NCI-H2081 treated with DMSO at 0.1 percent for 48 hours (cell line): ENCODE data around the gene COX17.
"Not testable (repeated sequence)": the region's sequence is repeated elsewhere in the genome, so short reads cannot be mapped to it uniquely, and the experiment has no call there.

Experiments
- DNase-seq: peaks from one replicate; lab custom pipeline; 2025; lab: John Stamatoyannopoulos, UW

Gene COX17, protein sequence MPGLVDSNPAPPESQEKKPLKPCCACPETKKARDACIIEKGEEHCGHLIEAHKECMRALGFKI

DNA sequence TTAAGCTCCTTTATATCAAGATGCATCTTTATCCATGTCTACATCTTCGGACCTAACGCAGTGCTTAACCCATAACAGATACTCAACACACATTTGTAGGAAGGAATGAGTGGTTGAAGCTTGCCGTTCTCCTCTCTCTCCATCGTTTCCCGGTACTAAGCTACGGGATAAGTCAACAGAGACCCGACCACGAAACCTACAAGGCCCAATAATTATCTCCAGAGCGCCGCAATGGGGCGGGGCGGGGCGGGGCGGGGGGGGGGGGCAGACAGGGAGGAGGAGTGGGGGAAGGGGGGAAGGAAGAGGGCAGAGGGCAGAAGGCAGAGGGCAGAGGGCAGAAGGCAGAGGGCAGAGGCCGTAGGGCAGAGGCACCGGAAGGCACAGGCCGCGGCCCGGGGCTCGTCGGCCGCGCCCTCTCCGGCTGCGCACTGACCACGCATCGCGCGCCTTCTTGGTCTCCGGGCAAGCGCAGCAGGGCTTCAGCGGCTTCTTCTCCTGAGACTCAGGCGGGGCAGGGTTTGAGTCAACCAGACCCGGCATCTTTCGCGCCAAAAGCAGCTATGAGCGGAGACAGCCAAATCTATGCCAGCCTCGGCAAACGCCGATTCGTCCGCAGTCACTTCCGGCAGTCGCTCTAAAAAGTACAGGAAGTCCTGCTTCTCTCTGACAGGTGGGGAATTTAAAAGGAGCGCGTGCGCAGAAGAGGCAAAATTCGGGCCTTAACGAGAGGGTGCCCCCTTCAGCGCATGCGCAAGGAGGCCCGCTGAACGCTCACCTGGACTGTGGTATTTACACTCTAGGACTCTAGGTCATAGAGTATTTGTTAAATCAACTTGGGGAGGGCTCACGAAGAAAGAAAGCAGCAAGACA, at the start of gene COX17:
Gene COX17 (minus strand): TSS at position 636 of the 870 bp plus-strand sequence. CDS start 96 bp downstream, at position 540.
- peak; percentile 92 for DNase-seq

DNA sequence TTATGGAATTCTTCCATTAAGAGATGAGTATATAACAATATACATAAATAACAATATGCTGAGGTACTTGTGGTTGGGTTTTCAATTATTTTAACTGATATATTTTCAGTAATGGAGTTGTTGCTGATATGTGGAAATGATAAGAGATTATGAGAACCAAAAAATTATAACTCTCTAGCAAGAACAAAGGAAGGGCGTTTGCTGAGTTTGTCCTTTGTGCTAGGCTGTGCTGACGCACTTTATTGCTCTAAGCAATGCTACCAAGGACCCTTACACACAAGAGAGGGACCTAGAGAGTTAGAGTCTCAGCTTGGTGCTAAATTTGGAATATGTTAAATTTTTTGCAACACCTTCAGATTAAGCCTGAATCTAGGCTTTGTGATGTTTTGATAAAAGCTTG, 49.7 kb upstream of the COX17 start:
- no peak for DNase-seq

DNA sequence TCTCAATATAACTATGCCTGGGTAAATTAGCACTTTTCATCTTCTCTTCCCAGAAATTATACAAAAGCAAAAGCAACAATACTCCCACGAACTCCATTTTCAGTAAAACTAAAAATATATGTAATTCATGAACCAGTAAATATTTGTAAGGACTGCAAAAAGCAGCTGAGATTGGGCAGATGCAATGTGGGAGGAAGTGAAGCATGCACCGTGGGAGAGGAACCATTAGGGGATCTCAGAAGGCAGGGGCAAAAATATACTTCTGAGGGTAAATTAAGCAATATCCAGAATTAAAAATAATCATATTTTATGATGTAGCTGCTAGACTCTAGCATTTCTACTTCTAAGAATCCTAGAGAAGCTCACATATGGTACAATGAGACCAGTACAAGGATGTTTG, 45.8 kb upstream of the COX17 start:
- no peak for DNase-seq

DNA sequence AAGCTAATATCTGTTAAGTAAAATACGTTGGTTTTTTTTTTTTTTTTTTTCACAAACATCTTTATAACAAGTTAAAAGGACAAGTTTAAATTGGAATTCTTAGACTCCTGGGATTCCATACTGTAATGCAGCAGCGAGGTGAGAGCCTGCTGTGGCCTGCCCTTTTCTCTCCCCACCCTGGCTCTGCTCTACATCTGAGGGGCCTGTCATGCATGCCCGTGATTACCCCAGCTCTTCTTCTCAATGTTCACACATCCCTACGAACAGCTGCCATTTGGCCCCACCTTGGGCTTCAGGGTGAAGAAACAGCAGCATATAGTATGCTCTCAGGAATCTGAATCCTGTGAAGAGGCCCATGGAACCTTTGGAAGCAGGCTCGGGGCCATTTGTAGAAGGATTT, 40.3 kb upstream of the COX17 start:
- no peak for DNase-seq

DNA sequence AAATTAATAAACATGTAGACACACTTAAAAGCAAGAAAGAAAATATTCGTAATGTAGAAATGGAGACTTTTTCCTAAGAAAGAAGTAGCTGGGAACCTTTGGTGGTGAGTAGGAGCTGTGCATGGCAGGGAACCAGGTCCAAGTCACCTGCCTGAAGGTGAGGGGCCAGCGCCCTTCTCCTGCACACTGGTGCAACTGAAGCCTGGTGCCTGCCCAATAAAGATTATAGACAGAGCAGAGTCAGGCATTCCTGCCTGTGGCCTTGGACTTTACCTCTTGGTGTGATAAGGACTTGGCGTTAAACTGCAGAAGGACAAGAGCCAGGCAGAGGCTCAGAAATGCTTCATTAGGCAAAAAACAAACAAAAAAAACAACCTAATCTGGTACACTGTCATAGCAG, 39.8 kb upstream of the COX17 start:
- DNase-seq: no peak

DNA sequence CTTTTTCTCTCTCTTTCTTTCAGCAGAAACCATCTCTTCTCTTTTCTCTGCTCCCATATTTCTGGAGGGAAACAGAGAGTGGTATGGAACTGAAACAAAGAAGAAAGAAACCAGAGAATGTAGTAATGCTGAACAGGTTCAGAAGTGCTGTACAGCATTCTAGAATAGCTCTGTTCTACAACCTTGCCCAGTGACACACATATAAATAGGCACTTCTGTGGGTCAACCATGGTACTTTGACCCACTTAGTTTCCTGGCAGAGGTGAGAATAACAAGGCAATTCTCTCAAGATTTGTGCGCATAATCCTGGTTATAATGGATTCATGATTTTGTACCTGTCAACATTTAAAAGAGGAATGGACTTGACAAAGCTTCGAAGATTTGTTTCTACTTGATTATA, 37.9 kb upstream of the COX17 start:
- DNase-seq: no peak

DNA sequence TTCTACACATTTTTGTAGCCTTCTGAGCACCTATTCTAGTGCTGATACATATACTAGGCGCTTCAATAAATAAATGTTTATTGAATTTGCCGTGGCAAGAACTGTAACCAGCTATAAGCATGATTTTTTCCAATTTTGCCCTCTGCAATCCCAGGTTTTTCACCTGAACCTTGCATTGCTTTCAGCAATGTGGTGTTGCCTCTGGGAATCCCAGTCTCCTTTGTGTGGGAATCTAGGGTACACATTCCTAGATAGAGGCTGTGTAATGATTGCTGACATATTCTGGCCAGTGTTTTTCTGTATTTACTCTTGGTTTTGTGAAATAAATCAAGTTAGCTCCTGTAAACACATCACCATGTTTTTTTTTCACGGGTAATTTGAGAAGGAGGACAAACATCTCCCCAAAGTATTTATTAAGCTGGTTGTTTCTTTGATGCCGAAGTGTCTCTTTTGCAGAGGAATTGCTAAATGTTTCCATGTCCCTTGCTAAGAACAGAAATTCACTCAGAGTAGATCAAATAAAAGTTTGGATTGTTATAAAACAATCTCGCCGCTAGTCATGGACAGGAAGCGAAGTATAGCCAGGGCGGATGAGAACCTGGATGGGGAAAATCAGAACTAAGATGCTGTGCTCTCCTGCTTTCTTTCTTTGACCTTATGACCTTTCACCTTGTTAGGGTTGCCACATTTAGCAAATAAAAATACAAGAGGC, 26.8 kb upstream of the COX17 start:
- DNase-seq: no peak

DNA sequence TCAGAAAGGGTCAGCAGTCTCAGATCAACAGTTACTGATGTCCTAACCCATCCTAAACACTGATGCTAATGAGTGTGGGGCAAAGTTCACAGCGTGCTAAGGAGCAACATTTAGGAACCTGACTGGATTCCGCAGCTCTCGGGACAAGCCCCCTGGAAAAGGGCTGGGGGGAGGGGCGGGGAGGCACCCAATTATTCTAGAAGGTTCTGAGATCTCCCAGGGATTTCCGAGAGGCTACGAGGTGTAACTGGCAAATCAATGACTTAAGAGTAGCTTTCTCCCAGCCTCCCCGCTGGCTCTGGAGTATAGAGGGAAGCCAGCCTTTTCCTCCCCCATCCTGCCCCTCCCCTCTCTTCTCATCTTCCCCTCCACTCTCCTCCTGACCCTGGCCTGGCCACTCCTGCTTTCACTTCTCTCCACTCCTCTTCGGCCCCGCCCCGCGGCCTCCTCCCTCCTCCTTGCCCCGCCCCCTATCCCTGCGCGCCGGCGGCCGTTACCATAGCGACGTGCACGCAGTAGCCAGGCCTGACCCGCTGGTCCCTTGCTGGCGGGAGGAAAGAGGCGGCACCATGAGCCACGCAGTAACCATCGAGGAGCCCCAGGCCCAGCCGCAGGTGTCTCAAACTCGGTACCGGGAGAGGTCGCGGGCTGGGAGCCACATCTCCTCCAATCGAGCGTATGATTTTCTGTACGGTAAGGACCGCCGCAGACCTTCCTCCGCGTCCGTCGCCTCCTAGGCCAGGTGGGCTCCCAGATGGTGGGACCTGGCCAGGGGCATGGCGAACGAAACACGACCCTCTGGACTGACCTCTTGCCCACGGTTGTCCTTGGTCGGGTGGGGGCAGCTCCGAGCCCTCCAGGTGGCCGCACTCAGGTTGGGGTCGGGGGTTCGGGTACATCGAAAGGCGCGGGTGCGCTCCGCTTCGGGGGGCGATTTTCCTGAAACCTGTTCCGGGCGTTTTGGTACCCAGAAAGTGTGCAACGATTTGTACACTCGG, 25.6 kb upstream of the COX17 start, which contains the start of gene CFAP91:
Gene CFAP91 (plus strand): TSS at position 493 of the 998 bp plus-strand sequence. CDS start 77 bp downstream, at position 570.
- no peak for DNase-seq

DNA sequence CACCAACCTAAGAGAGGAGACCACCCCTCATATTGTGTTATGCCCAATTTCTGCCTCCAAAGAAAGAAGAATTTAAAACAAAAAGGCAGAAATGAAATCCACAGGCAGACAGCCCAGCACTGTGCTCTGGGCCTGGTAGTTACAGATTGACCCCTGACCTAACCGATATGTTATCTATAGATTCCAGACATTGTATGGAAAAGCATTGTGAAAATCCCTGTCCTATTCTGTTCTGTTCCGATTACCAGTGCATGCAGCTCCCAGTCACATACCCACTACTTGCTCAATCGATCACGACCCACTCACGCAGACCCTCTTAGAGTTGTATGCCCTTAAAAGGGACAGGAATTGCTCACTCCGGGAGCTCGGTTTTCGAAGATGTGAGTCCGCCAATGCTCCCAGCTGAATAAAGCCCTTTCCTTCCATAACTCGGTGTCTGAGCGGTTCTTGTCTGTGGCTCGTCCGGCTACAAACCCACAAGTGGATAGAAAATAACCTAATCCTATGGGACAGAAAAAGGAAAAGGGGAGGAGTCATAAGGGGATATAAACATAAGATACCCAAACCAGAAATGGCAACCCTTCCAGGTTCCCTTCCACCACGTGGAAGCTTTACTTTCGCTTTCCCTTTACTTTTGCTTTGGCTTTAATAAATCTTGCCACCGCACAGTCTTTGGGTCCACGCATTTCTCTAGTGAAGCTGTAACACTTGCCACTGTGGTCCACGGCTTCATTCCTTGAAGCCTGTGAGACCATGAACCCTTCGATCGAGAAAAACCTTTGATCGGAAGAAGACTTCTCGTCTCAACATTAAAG, 23.9 kb upstream of the COX17 start:
- no peak for DNase-seq

DNA sequence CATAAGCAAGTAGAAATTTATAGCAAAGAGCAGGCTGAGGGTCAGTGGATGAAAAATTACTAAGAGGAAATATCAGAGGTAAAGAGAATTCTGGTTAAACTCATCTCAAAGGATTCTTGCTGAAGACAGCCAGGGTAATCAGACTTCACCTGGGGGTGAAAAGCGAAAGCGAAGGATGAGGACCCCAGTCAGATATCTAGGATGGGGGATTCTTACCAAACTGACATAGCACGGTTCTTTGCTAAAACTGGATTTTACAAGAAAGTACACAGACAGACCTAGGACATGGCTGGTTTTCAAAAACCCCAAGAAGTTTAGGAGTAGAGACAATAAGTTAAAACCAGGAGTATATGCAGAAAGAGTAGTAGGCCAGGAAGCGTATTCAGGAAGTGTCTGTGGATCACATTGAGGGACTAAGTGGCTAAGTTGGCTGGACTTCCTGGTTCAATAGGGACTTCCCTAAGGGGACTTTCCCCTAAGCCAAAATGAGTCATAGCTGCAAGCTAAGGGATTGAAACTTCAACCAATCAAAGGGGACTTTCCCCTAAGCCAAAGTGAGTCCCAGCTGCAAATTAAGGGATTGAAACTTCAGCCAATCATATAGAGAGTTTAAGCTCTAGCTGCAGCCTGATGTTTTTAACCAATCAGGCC, 23.2 kb upstream of the COX17 start:
- no peak for DNase-seq

DNA sequence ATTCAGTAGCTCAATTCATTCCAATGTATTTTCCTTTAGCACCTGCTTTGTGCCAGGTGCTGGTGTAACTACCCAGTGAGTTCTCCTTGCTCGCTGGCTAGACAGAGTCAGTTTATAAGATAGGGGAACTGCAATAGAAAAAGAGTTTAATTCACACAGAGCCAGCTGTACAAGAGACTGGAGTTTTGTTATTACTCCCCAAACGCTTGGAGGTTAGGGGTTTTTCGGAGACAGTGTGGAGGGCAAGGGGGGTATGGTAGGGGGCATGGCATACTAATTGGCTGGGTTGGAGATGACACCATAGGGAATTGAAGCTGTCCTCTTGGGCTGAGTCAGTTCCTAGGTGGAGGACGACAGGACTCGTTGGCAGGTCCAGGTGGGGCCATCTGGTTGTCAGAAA, 20.2 kb upstream of the COX17 start:
- no peak for DNase-seq

DNA sequence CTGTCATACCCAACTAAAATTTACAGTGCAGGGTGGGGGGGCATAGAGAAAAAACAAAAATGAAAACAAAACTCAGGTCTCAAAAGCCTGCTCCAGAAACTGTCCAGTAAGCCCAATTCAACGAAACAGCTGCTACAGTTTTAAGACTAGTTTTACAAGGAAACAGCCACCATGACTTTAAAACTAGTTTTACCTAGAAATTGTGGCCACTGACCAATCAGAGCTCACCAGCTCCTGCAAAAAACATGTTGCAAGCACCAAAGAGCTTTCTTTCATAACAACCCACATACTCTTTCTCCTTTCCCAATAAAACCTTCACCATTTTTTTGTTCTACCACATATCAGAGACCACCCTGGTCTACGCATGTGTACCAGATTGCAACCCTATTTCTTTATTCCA, 18.3 kb upstream of the COX17 start:
- no peak for DNase-seq

DNA sequence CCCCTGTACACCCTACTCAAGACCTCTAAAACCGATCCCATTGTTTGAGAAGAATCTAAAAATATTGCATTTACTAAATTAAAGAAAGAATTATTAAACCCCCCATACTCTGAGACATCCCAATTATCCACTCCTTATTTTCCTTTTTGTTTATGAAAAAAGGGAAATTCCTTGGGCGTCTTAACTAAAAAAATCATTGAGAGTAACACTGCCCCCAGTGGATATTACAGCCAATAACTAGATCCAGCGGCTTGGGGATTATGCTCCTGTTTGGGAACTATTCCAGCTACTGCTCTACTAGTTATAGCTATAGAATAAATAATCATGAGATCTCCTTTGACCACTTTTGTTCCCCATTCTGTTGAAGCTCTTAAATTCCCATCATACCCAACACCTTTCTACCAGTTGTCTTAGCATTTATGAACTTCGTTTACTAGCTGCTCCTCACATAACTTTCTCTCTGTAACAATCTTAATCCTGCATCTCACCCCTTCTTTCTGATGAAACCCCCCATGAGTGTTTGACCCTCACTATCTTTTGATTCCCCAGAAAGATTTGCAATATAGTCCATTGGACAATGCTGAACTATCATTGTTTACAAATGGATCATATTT, 12.9 kb upstream of the COX17 start:
- DNase-seq: no peak

DNA sequence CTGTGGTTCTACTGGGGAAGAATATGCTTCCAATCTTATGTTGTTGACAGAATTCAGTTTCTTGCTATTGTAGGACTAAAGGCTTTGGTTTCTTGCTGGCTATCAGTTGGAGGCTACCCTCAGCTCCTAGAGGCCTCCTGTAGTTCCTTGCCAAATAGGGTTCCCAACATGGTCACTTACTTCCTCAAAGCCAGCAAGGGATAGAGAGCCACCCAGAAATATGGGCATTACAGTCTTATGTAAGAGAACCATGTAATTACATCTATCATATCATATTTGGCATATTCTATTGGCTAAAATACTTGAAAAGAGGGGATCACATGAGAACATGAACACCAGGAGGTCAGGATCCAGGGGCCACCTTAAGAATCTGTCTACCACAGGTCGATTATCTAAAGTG, 6.2 kb upstream of the COX17 start:
- DNase-seq: no peak

DNA sequence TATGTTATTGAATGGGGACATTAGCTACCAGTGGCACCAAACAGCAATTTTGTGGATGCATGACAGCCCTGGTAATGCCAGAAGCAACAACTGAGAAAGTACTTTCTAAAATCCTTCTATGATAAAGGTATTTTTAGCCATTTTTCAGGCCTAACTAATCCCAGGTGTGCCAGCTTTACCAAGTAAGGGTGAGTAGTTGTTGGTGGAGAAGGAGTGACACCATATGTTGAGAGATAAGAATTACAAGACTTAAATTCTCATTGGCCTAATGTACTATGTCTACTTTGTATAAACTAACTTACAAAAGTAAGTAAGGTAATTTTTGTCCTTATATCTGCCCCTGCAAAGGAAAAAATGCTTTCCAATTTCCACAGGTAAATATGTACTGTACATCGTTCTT, 4.1 kb upstream of the COX17 start:
- no peak for DNase-seq

DNA sequence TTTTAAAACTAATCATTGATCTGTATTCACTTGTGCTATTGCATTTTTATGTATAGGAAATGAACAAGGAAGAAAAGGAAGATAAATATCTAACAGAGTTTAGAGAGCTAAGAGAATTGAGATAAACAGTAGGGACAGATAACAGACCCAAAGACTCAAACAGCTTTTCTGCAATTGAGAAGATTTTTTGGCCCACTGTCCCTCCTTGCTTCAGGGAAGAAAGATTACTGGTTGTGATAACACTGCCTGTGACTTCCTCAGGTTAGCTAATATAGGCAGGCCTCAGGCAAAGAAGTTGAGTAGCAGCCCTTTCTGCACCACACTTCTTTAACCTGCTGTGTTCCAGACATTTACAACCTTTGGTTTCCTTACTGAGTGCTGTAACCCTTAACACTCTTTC, 2.7 kb upstream of the COX17 start:
- DNase-seq: no peak

DNA sequence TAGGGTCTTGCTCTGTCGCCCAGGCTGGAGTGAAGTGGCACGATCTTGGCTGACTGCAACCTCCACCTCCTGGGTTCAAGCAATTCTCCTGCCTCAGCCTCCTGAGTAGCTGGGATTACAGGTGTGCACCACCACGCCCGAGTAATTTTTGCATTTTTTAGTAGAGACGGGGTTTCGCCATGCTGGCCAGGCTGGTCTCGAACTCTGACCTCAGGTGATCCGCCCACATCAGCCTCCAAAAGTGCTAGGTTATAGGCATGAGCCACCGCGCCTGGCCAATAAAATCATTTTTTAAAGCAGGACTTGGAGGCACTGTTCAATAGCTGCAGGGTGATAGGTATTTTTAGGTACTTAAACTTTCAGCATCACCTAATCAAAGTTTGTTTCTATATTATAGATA, 1.0 kb upstream of the COX17 start:
- not testable (repeated sequence) for DNase-seq

DNA sequence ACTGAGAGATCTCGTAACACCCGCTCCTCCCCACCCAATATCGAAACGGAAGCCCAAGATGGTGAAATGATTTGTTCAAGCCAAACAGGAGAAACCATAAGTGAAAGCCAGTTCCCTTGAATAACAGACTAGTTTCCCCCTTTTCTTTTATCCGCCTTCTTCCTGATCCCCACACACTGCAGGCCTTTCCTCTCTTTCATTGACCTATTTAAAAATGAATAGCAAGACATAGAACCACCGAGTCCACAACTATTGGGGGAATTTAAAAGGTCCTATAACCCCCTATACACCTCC, 382 bp upstream of the COX17 start:
- no peak for DNase-seq

DNA sequence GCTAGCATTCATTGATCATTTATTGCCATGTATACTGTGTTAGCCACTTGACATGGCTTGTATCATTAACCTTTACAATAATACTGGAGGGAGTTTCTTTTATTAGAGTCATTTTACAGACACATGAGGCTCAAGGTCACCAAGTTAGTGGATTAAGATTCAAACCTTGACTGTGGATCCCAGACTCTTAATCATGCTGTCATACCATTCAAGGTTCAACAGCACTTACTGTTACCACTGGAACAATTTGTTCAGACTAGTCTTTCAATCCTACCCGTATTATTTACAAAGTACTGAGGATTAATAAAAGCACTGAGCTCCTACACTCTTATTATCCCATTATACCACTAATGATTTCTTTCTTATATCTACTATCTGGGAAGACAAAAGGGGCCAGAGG, 1.2 kb downstream of the COX17 start:
- DNase-seq: no peak

DNA sequence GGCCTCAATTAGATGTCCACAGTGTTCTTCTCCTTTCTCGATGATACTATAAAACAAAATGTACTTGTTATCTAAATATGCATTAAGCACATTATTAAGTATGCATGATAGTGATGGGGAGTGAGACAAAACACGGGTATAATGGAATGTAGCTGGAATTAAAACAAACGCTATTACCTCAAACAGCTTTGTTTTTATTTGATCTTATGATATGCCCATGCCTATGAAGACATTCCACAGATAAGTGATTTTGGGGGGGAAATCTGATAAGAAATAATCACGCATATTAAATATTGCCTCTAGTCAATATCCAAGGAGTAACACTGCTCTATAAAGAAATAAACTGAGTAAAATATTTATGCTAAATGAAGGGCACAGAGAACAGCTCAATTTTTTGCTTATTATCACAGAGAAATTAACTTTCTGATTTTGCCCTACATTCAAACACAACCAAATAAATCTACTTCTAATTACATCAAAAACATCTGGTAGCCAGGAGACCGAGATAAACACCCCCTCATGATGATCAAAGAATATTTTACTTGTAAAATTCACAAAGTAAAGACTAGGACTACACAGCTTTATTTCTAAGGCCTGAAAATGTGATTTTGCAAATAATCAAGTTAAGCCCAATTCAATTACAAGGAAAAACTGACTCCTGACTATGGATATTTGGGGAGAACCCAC, 1.9 kb downstream of the COX17 start:
- no peak for DNase-seq
